B cell (primary cell): Measurements from ENCODE around the gene ABCC10. TPM values are rescaled to one million over a fixed set of nuclear protein-coding genes. Genes with fewer than 3 reads are reported as not detected.

ENCODE experiments used
- ATAC-seq: fragments of 200-7000 bp; cut with Tn5 transposase; one replicate; pipeline ENCODE4 v1.10.0; 2021; ENCODE audit warnings: low read depth, mild to moderate bottlenecking, moderate number of reproducible peaks, moderate library complexity
- CTCF ChIA-PET: fragments of 350-600 bp; sonication (Branson Sonifier 250); formaldehyde crosslinking; loops from one replicate; lab custom pipeline; 2021; ENCODE audit warnings: antibody characterized with exemption, inconsistent platforms; lab: Charles Lee
- POLR2A ChIA-PET: fragments of 350-600 bp; sonication (Branson Sonifier 250); formaldehyde crosslinking; loops from one replicate; lab custom pipeline; 2021; ENCODE audit warnings: antibody characterized with exemption; lab: Charles Lee
- DNase-seq: peaks from one replicate; pipeline ENCODE4 v3.0.0; 2013
- H2AFZ ChIP-seq: 2 replicates; pipeline ENCODE4 v1.6.1; 2012; ENCODE audit warnings: mild to moderate bottlenecking, low read depth, low read length; ENCODE audit not compliant: insufficient read depth, poor library complexity, severe bottlenecking
- H3K27ac ChIP-seq, 2 donors: 1 replicate in 1 of 2; 2 replicates in 1 of 2; pipeline ENCODE4 v1.5.1; 2012 to 2013; ENCODE audit warnings: low read length in 2 of 2, mild to moderate bottlenecking in 2 of 2, moderate library complexity in 1 of 2
- H3K27me3 ChIP-seq, 4 experiments: fragments of 200-600 bp in 1 of 4; sonication (generic) in 1 of 4; replicated peaks in 1 of 4; 1 replicate in 2 of 4; 2 replicates in 2 of 4; pipeline versions ENCODE4 v1.6.1 to v1.7.0; 2013 to 2016; ENCODE audit warnings: low read length in 3 of 4, mild to moderate bottlenecking in 2 of 4, mixed read lengths in 1 of 4, moderate library complexity in 1 of 4; ENCODE audit not compliant: insufficient read depth in 4 of 4, control insufficient read depth in 3 of 4; ENCODE audit errors: control extremely low read depth in 1 of 4
- H3K36me3 ChIP-seq, 2 experiments: replicated peaks in 1 of 2; 1 replicate in 1 of 2; 2 replicates in 1 of 2; pipeline versions ENCODE4 v1.6.1 to v1.7.1; 2013; ENCODE audit warnings: low read length in 1 of 2; ENCODE audit not compliant: insufficient read depth in 2 of 2, control insufficient read depth in 1 of 2; ENCODE audit errors: control extremely low read depth in 1 of 2, extremely low read depth in 1 of 2
- H3K4me1 ChIP-seq, 2 donors: fragments of 200-600 bp in 1 of 2; sonication (generic) in 1 of 2; 1 replicate in 1 of 2; 2 replicates in 1 of 2; pipeline versions ENCODE4 v1.5.1 to v1.6.1; 2013 to 2017; ENCODE audit warnings: low read length in 2 of 2; ENCODE audit not compliant: control insufficient read depth in 2 of 2, insufficient read depth in 2 of 2
- H3K4me2 ChIP-seq: replicated peaks from 2 replicates; pipeline ENCODE3; 2012; ENCODE audit warnings: mild to moderate bottlenecking, low read depth, low read length; ENCODE audit not compliant: poor library complexity, severe bottlenecking
- H3K4me3 ChIP-seq, 5 experiments: fragments of 200-600 bp in 1 of 5; sonication (generic) in 1 of 5; 1 replicate in 3 of 5; 2 replicates in 2 of 5; pipeline versions ENCODE4 v1.5.1 to v1.7.0; 2011 to 2016; ENCODE audit warnings: low read length in 4 of 5, mild to moderate bottlenecking in 4 of 5, low read depth in 2 of 5, control low read depth in 1 of 5, moderate library complexity in 1 of 5; ENCODE audit not compliant: insufficient read depth in 1 of 5; ENCODE audit errors: control extremely low read depth in 1 of 5, extremely low read depth in 1 of 5
- H3K79me2 ChIP-seq: fragments of 200-600 bp; sonication (generic); one replicate; pipeline ENCODE4 v1.6.0; 2016; ENCODE audit warnings: low read length; ENCODE audit not compliant: control insufficient read depth, insufficient read depth
- H3K9ac ChIP-seq: fragments of 200-600 bp; sonication (generic); 2 replicates; pipeline ENCODE4 v1.6.1; 2017; ENCODE audit warnings: mild to moderate bottlenecking, low read length, moderate library complexity
- H3K9me3 ChIP-seq, 3 donors: one replicate each; pipeline versions ENCODE4 v1.6.1 to v1.7.1; 2013; ENCODE audit warnings: low read length in 2 of 3; ENCODE audit not compliant: control insufficient read depth in 2 of 3, insufficient read depth in 1 of 3; ENCODE audit errors: control extremely low read depth in 1 of 3
- H4K20me1 ChIP-seq: 2 replicates; pipeline ENCODE4 v1.6.0; 2012; ENCODE audit warnings: mild to moderate bottlenecking, low read length; ENCODE audit not compliant: insufficient read depth, control insufficient read depth, poor library complexity, severe bottlenecking
- H3K27ac Mint-ChIP-seq: one replicate; pipeline ENCODE4 v1.8.0; 2021; ENCODE audit warnings: mixed read lengths
- H3K27me3 Mint-ChIP-seq: one replicate; pipeline ENCODE4 v1.8.0; 2021; ENCODE audit warnings: mixed read lengths
- H3K4me1 Mint-ChIP-seq: one replicate; pipeline ENCODE4 v1.8.0; 2021; ENCODE audit warnings: mixed read lengths
- H3K4me3 Mint-ChIP-seq: one replicate; pipeline ENCODE4 v1.8.0; 2021; ENCODE audit warnings: mixed read lengths
- H3K9me3 Mint-ChIP-seq: one replicate; pipeline ENCODE4 v1.8.0; 2022; ENCODE audit warnings: mixed read lengths; ENCODE audit not compliant: insufficient read depth
- CTCF ChIP-seq: fragments of 200-600 bp; IDR thresholded peaks from one replicate; pipeline ENCODE4 v1.8.0; 2022; ENCODE audit warnings: antibody characterized with exemption, mild to moderate bottlenecking
- EZH2 ChIP-seq: IDR thresholded peaks from 2 replicates; pipeline ENCODE4 v1.6.1; 2012; ENCODE audit warnings: borderline replicate concordance, low read depth, mild to moderate bottlenecking, moderate library complexity, low read length; ENCODE audit not compliant: insufficient read depth, poor library complexity, severe bottlenecking
- WGBS: methylation state at CpG from one replicate; pipeline ENCODE4 v1.1.5; 2013; ENCODE audit warnings: missing lambda C conversion rate; ENCODE audit not compliant: insufficient coverage; 5-methylcytosine and 5-hydroxymethylcytosine counted together
- intact Hi-C: fragments of 100-400 bp; cut with micrococcal nuclease; formaldehyde crosslinking; loops from one replicate; pipeline ENCODE4 v1.10.0; 2022
- polyA plus RNA-seq: library from polyadenylated mRNA; depleted of rRNA; stranded (reverse); fragments of >200 nt; gene quantifications from 2 replicates; pipeline ENCODE4 v1.2.3, GENCODE V29; 2012
- total RNA-seq, 2 donors: library from RNA; stranded (reverse); fragments of 120-200 nt in 1 of 2; gene quantifications; 1 replicate in 1 of 2; 2 replicates in 1 of 2; pipeline versions ENCODE4 v1.2.3 to v1.2.4, GENCODE V29; 2013 to 2022

The ABCC10 gene
- total and polyA plus RNA-seq, 2 donors (not counting 1 experiment from before 2014, with no cell fraction given) = 39.5 to 71.5 TPM

DNA sequence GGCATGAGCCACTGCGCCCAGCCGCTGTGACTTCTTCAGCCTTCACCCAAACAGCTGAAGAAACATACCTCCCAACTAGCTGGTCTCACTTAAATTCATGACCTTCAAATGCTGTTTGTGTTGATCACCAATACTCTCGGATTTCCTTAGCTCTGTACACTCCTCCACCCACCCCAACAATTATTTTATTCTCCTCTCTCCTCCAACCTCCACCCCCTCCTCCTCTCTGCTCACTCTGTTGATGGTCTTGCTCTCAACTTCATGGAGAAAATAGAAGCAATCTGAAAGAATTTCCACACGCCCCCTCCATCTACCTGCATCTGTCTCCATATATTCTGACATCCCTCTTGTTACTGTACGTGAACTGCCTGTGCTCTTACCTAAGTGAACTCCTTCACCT is 34.6 kb downstream of the ABCC10 start:
- TF ChIP-seq CTCF = no peak
- TF ChIP-seq EZH2 = no peak
- no peak overlapping the region for H3K27ac ChIP-seq
- no peaks in the 10 kb centered on the region for H3K4me1 ChIP-seq
- no peaks in the 10 kb centered on the region for H4K20me1 ChIP-seq
- intact Hi-C loops = no loop called here
- no peak overlapping the region for H3K9ac ChIP-seq
- H3K36me3 ChIP-seq = no peaks in the 10 kb centered on the region
- H3K4me2 ChIP-seq = no peak overlapping the region
- POLR2A ChIA-PET = no interaction called here
- ATAC-seq (no peak), DNase-seq (no peak)
- Mint-ChIP-seq H3K27ac (no peak overlapping the region), H3K4me3 (no peak overlapping the region), H3K9me3 (no peaks in the 10 kb centered on the region), H3K4me1 (no peaks in the 10 kb centered on the region), H3K27me3 (peaks cover 17% of the 10 kb centered on the region)
- WGBS = 82% methylated on average over 5 of the region's 5 CpGs
- H3K4me3 ChIP-seq = no peak overlapping the region
- H3K79me2 ChIP-seq = no peaks in the 10 kb centered on the region
- peaks cover 0 to 2% (median 0%) of the 10 kb centered on the region in 3 donors for H3K9me3 ChIP-seq
- H3K27me3 ChIP-seq = peaks cover 0 to 24% (median 8%) of the 10 kb centered on the region in 4 experiments
- CTCF ChIA-PET = interaction anchor here (1.0 kb wide), 1 partner anchor 41 kb away, joined by 3 read pairs; no protein-coding TSS in a partner anchor
- H2AFZ ChIP-seq = no peak overlapping the region

DNA sequence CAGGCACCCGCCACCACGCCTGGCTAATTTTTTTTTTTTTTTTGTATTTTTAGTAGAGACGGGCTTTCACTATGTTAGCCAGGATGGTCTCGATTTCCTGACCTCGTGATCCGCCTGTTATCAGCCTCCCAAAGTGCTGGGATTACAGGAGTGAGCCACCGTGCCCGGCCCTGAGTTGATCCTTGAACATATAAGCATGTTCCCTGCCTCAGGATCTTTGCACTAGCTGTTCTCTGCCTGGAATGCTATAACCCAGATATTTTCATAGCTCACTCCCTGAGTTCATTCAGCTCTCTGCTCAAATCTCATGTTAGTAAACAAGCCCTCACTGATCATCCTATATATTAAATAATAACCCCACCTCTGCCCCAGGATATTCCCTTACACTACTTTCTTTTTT is 37.0 kb downstream of the ABCC10 start:
- DNase-seq = no peak
- 92% methylated on average over 2 of the region's 8 CpGs for WGBS
- ChIA-PET CTCF (interaction anchor here (0.7 kb wide), 1 partner anchor 36 kb away, joined by 4 read pairs; no protein-coding TSS in a partner anchor), POLR2A (interaction anchor here (0.7 kb wide), 1 partner anchor 14 kb away, joined by 4 read pairs; no protein-coding TSS in a partner anchor)
- peaks cover 0 to 33% (median 10%) of the 10 kb centered on the region in 4 experiments for H3K27me3 ChIP-seq
- no peaks in the 10 kb centered on the region for H3K79me2 ChIP-seq
- ATAC-seq = no peak
- no peaks in the 10 kb centered on the region for H3K36me3 ChIP-seq
- H3K4me1 ChIP-seq = no peaks in the 10 kb centered on the region
- no peak overlapping the region for H3K9ac ChIP-seq
- TF ChIP-seq EZH2 = no peak
- TF ChIP-seq CTCF = no peak
- Mint-ChIP-seq H3K9me3 (no peaks in the 10 kb centered on the region), H3K27me3 (peaks cover 33% of the 10 kb centered on the region), H3K27ac (no peak overlapping the region), H3K4me3 (no peak overlapping the region), H3K4me1 (no peaks in the 10 kb centered on the region)
- no peaks in the 10 kb centered on the region for H3K9me3 ChIP-seq
- H3K27ac ChIP-seq = no peak overlapping the region
- no peak overlapping the region for H3K4me3 ChIP-seq
- no peak overlapping the region for H2AFZ ChIP-seq
- intact Hi-C loops = no loop called here
- no peak overlapping the region for H3K4me2 ChIP-seq
- H4K20me1 ChIP-seq = no peaks in the 10 kb centered on the region
